Neural progenitor cell (in vitro differentiated cells): ENCODE data around the gene TOGARAM1. TPM values are rescaled to one million over a fixed set of nuclear protein-coding genes. Genes with fewer than 3 reads are reported as not detected.

ENCODE experiments used
- DNase-seq: peaks from one replicate; pipeline ENCODE4 v3.0.0-alpha.2; 2016; ENCODE audit warnings: low spot score
- H2AFZ ChIP-seq: fragments of 200-600 bp; sonication (generic); replicated peaks from 2 replicates; pipeline ENCODE4 v1.6.1; 2016; ENCODE audit warnings: antibody characterized with exemption
- H3F3A ChIP-seq: fragments of 200-600 bp; sonication (generic); 2 replicates; pipeline ENCODE4 v1.6.1; 2016; ENCODE audit warnings: antibody characterized with exemption, low read depth
- H3K27ac ChIP-seq: fragments of 200-600 bp; sonication (generic); 2 replicates; pipeline ENCODE4 v1.5.1; 2016; ENCODE audit warnings: mild to moderate bottlenecking
- H3K27me3 ChIP-seq: fragments of 200-600 bp; sonication (generic); 2 replicates; pipeline ENCODE4 v1.6.1; 2016; ENCODE audit warnings: mild to moderate bottlenecking, moderate library complexity
- H3K36me3 ChIP-seq: fragments of 200-600 bp; sonication (generic); 2 replicates; pipeline ENCODE4 v1.5.1; 2016
- H3K4me1 ChIP-seq: fragments of 200-600 bp; sonication (generic); 2 replicates; pipeline ENCODE4 v1.6.1; 2016; ENCODE audit warnings: mixed run types
- H3K4me2 ChIP-seq: fragments of 200-600 bp; sonication (generic); 2 replicates; pipeline ENCODE4 v1.6.1; 2016
- H3K4me3 ChIP-seq: fragments of 200-600 bp; sonication (generic); 2 replicates; pipeline ENCODE4 v1.5.1; 2016
- H3K79me2 ChIP-seq: fragments of 200-600 bp; sonication (generic); 2 replicates; pipeline ENCODE4 v1.6.1; 2016; ENCODE audit warnings: low read depth
- H3K9ac ChIP-seq: fragments of 200-600 bp; sonication (generic); 2 replicates; pipeline ENCODE4 v1.6.1; 2016
- H3K9me3 ChIP-seq: fragments of 200-600 bp; sonication (generic); 2 replicates; pipeline ENCODE4 v1.5.1; 2016; ENCODE audit warnings: low read depth
- H4K20me1 ChIP-seq: fragments of 200-600 bp; sonication (generic); 2 replicates; pipeline ENCODE4 v1.6.1; 2016; ENCODE audit warnings: low read depth
- H3K27ac Mint-ChIP-seq: 3 replicates; pipeline ENCODE4 v1.8.0; 2021; ENCODE audit warnings: mixed read lengths
- H3K27me3 Mint-ChIP-seq: 2 replicates; pipeline ENCODE4 v1.8.0; 2022; ENCODE audit warnings: low read depth, mild to moderate bottlenecking, inconsistent platforms, moderate library complexity, mixed read lengths; ENCODE audit not compliant: insufficient read depth
- H3K36me3 Mint-ChIP-seq: 3 replicates; pipeline ENCODE4 v1.8.0; 2021; ENCODE audit warnings: mixed read lengths
- H3K4me1 Mint-ChIP-seq: 3 replicates; pipeline ENCODE4 v1.8.0; 2021; ENCODE audit warnings: mixed read lengths
- H3K4me3 Mint-ChIP-seq: 3 replicates; pipeline ENCODE4 v1.8.0; 2021; ENCODE audit warnings: mild to moderate bottlenecking, moderate library complexity, mixed read lengths
- H3K9me3 Mint-ChIP-seq: 3 replicates; pipeline ENCODE4 v1.8.0; 2020; ENCODE audit warnings: mixed read lengths
- EZH2 ChIP-seq: fragments of 200-600 bp; sonication (generic); IDR thresholded peaks from 2 replicates; pipeline ENCODE4 v1.6.1; 2017; ENCODE audit warnings: antibody characterized with exemption, mild to moderate bottlenecking, moderate library complexity
- EZH2phosphoT487 ChIP-seq: fragments of 200-600 bp; sonication (generic); IDR thresholded peaks from 2 replicates; pipeline ENCODE4 v1.6.1; 2017; ENCODE audit warnings: antibody characterized with exemption
- total RNA-seq: library from RNA; depleted of rRNA; stranded (reverse); fragments of >200 nt; gene quantifications from 2 replicates; pipeline ENCODE4 v1.2.3, GENCODE V29; 2015; ENCODE audit warnings: low replicate concordance
- TF ChIP-seq, protein P1 (sequence below): fragments of 200-600 bp; sonication (generic); IDR thresholded peaks from 2 replicates; pipeline ENCODE4 v1.5.1; 2017; ENCODE audit warnings: antibody characterized with exemption, mild to moderate bottlenecking

Gene TOGARAM1
- total RNA-seq, 1 donor from 2014 or later, result 23.1 TPM

DNA sequence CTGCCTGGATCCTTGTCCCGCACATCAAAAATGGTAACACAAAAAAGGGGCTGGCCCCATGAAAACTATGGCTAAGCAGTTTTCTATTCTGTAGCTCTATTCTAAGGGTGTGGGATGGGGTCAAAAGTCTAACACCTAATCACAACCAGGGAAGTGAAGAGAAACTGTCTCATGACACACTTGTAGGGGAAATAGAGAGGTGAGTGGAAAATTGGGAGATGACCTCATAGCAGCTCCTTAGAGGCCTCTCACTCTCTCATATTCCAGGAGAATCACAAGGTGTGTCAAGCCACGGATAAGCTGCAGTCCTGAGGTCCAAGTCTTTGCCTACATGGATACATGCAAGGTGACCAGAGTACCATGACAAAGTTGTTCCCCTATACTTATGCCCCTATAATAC is 10.9 kb upstream of the TOGARAM1 start:
- DNase-seq, result no peak
- TF ChIP-seq EZH2phosphoT487, result no peak
- TF ChIP-seq, protein P1, sequence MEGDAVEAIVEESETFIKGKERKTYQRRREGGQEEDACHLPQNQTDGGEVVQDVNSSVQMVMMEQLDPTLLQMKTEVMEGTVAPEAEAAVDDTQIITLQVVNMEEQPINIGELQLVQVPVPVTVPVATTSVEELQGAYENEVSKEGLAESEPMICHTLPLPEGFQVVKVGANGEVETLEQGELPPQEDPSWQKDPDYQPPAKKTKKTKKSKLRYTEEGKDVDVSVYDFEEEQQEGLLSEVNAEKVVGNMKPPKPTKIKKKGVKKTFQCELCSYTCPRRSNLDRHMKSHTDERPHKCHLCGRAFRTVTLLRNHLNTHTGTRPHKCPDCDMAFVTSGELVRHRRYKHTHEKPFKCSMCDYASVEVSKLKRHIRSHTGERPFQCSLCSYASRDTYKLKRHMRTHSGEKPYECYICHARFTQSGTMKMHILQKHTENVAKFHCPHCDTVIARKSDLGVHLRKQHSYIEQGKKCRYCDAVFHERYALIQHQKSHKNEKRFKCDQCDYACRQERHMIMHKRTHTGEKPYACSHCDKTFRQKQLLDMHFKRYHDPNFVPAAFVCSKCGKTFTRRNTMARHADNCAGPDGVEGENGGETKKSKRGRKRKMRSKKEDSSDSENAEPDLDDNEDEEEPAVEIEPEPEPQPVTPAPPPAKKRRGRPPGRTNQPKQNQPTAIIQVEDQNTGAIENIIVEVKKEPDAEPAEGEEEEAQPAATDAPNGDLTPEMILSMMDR, result no peak
- TF ChIP-seq EZH2, result no peak
- Histone ChIP-seq H3K9me3 (peaks cover 3% of the 10 kb centered on the region), H3K9ac (no peak overlapping the region), H3F3A (no peaks in the 10 kb centered on the region), H3K27ac (no peak overlapping the region), H3K36me3 (no peaks in the 10 kb centered on the region), H3K27me3 (no peaks in the 10 kb centered on the region), H3K4me3 (no peak overlapping the region), H2AFZ (no peak overlapping the region), H3K79me2 (peaks cover 78% of the 10 kb centered on the region), H3K4me2 (no peak overlapping the region), H4K20me1 (peaks cover 25% of the 10 kb centered on the region), H3K4me1 (no peaks in the 10 kb centered on the region)
- H3K4me1 Mint-ChIP-seq, result no peaks in the 10 kb centered on the region
- no peaks in the 10 kb centered on the region for H3K9me3 Mint-ChIP-seq
- H3K27me3 Mint-ChIP-seq, result no peaks in the 10 kb centered on the region
- H3K27ac Mint-ChIP-seq, result no peak overlapping the region
- H3K36me3 Mint-ChIP-seq, result peaks cover 15% of the 10 kb centered on the region
- no peak overlapping the region for H3K4me3 Mint-ChIP-seq

DNA sequence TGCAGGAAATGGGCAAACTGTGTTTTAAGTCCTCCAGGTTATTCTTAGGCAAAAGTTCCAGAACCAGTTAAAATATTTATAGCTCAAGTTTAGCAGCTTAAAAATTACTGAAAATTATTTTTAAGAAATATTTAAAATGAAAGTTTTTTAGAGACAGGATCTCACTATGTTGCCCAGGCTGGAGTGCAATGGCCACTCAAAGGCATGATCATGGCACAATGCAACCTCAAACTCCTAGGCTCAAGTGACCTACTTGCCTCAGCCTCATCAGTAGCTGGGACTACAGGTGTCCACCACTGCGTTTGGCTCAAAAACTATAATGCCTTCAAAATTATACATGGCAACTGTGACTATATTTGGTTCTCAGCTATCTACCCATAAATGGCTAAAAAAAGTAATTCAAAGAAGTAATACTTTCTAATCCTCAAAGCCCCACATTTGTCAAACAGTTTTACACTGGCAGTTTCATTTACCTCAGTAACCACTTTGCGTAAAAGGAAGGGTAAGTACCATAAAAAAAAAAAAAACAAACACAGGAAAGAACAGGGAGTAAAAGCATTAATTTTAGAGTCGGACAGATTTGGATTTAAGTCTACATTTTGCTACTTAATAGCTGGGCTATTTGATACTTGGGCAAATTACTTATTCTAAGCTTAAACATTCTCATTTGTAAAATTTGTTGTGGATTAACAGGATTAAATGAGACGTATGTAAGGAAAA is 9.4 kb upstream of the TOGARAM1 start:
- no peaks in the 10 kb centered on the region for H3K27me3 Mint-ChIP-seq
- Histone ChIP-seq H2AFZ (no peak overlapping the region), H3F3A (no peaks in the 10 kb centered on the region), H3K36me3 (no peaks in the 10 kb centered on the region), H3K4me2 (no peak overlapping the region), H3K27ac (no peak overlapping the region), H3K9ac (no peak overlapping the region), H3K4me1 (no peaks in the 10 kb centered on the region), H4K20me1 (peaks cover 28% of the 10 kb centered on the region), H3K4me3 (no peak overlapping the region), H3K79me2 (peaks cover 87% of the 10 kb centered on the region), H3K9me3 (peaks cover 3% of the 10 kb centered on the region), H3K27me3 (no peaks in the 10 kb centered on the region)
- no peaks in the 10 kb centered on the region for H3K9me3 Mint-ChIP-seq
- no peak for DNase-seq
- H3K27ac Mint-ChIP-seq, result no peak overlapping the region
- H3K36me3 Mint-ChIP-seq, result peaks cover 9% of the 10 kb centered on the region
- H3K4me1 Mint-ChIP-seq, result no peaks in the 10 kb centered on the region
- TF ChIP-seq, protein P1, result no peak
- TF ChIP-seq EZH2, result no peak
- TF ChIP-seq EZH2phosphoT487, result no peak
- H3K4me3 Mint-ChIP-seq, result no peak overlapping the region

DNA sequence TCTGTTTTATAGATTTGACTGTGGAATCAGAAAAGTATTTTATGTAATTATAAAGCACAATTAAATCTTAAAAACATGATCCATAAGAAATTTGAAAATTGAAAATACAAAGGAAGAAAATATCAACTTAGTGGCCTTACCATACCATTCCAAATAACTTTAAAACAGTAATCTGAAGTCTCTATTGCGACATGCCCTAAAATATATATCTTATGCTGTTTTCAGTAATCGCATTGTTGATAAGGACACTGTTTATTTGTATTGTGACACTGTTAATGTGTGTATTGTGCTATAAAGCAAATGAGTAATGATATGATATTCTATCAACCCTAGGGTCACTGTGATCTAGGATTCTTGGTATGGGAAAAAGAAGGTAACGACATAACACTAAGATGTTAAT is 7.2 kb upstream of the TOGARAM1 start:
- DNase-seq, result no peak
- Histone ChIP-seq H2AFZ (no peak overlapping the region), H3K4me1 (peaks cover 5% of the 10 kb centered on the region), H3F3A (no peaks in the 10 kb centered on the region), H3K4me2 (no peak overlapping the region), H3K36me3 (no peaks in the 10 kb centered on the region), H3K79me2 (peaks cover 88% of the 10 kb centered on the region), H3K9me3 (no peaks in the 10 kb centered on the region), H3K4me3 (no peak overlapping the region), H3K27me3 (no peaks in the 10 kb centered on the region), H4K20me1 (peaks cover 36% of the 10 kb centered on the region), H3K9ac (no peak overlapping the region), H3K27ac (no peak overlapping the region)
- Mint-ChIP-seq H3K4me3 (no peak overlapping the region), H3K4me1 (peaks cover 4% of the 10 kb centered on the region), H3K9me3 (no peaks in the 10 kb centered on the region), H3K27me3 (no peaks in the 10 kb centered on the region), H3K36me3 (peaks cover 1% of the 10 kb centered on the region), H3K27ac (no peak overlapping the region)
- TF ChIP-seq, protein P1, result no peak
- TF ChIP-seq EZH2phosphoT487, result no peak
- TF ChIP-seq EZH2, result no peak
